ENCODE data around the gene ANTKMT. TPM values are rescaled to one million over a fixed set of nuclear protein-coding genes. Genes with fewer than 3 reads are reported as not detected.

ANTKMT gene
- total and polyA plus RNA-seq, 2 donors (not counting 3 experiments of a cell fraction or from before 2014, with no cell fraction given): 26.1 to 27.9 TPM

GRCh38 chr16:736936-737481 lies 16.1 kb downstream of the ANTKMT start:
- H3K36me3 ChIP-seq (ENCODE audit: control insufficient read depth in 2 of 2, extremely low read depth in 1 of 2, insufficient read depth in 2 of 2, low read length in 2 of 2): peaks cover 6 to 42% of the 10 kb centered on the region in 2 experiments
- H3K4me1 ChIP-seq (ENCODE audit: control insufficient read depth, extremely low read depth, insufficient read depth, low read length): peaks cover 10% of the 10 kb centered on the region

More at GRCh38 chr16:736936-737481, 16.1 kb downstream of the ANTKMT start:
- Histone ChIP-seq H3K9me3 (replicated peaks; ENCODE audit: control insufficient read depth, insufficient read depth, low read length) (no peaks in the 10 kb centered on the region), H3K9ac (replicated peaks; ENCODE audit: extremely low read depth, insufficient read depth, low read length) (no peak overlapping the region), H3K9me1 (replicated peaks; ENCODE audit: control insufficient read depth, extremely low read depth, insufficient read depth, low read length) (no peaks in the 10 kb centered on the region), H3K27ac (ENCODE audit: insufficient read depth, low read depth, low read length) (no peak overlapping the region), H2AFZ (ENCODE audit: low read depth, low read length) (no peak overlapping the region), H3K4me3 (replicated peaks in 1 of 3; ENCODE audit: insufficient read depth in 1 of 3, low read depth in 1 of 3, low read length in 3 of 3) (no peak overlapping the region), H4K20me1 (replicated peaks; ENCODE audit: control insufficient read depth, extremely low read depth, insufficient read depth, low read length) (no peaks in the 10 kb centered on the region), H3K79me2 (ENCODE audit: control insufficient read depth, insufficient read depth, low read length) (peaks cover 6% of the 10 kb centered on the region), H3K27me3 (ENCODE audit: control insufficient read depth in 2 of 2, insufficient read depth in 2 of 2, low read length in 2 of 2) (no peaks in the 10 kb centered on the region), H3K4me2 (ENCODE audit: insufficient read depth, low read length) (no peak overlapping the region)
- TF ChIP-seq POLR2AphosphoS5 (IDR thresholded peaks at IDR 0.05; ENCODE audit: insufficient read depth, low read depth, low read length) (no peak), FOS (IDR thresholded peaks at IDR 0.05; ENCODE audit: borderline replicate concordance, insufficient read depth, low read length) (no peak), MYC (IDR thresholded peaks at IDR 0.05; ENCODE audit: low read depth, low read length) (no peak), POLR2A (IDR thresholded peaks at IDR 0.05; ENCODE audit: low read depth, low read length) (no peak), EZH2 (IDR thresholded peaks at IDR 0.05; ENCODE audit: borderline replicate concordance, low read depth, low read length, severe bottlenecking) (no peak), GATA2 (IDR thresholded peaks at IDR 0.05; ENCODE audit: insufficient read depth, insufficient read length, low read depth, low read length) (no peak), MAX (IDR thresholded peaks at IDR 0.05; ENCODE audit: insufficient read depth, insufficient read length) (no peak), CTCF (IDR thresholded peaks at IDR 0.05; ENCODE audit: extremely low read depth in 1 of 2, insufficient read depth in 1 of 2, low read depth in 1 of 2, low read length in 2 of 2) (no peak), JUN (IDR thresholded peaks at IDR 0.05; ENCODE audit: borderline replicate concordance, insufficient read depth, insufficient read length, low read depth) (no peak)
- DNase-seq (ENCODE audit: low read depth, low spot score) (no peak), FAIRE-seq (no peak)
- dilution Hi-C loops (cut with MboI; ENCODE audit: extremely low pct_ligation_motif_present, low sequenced_read_pairs): no loop called here
- intact Hi-C loops (cut with micrococcal nuclease): no loop called here
- no TSS peak for BruUV-seq (replicated peaks)
- POLR2A ChIA-PET: no interaction called here
- CTCF ChIA-PET: interaction anchor here (0.8 kb wide), 1 partner anchor 9 kb away, joined by 3 read pairs; no protein-coding TSS in a partner anchor

All from endothelial cell of umbilical vein (primary cell).